Trophoblast cell (in vitro differentiated cells and primary cell): ENCODE measurements around the gene SMOC2.

ENCODE experiments used
- DNase-seq, 2 donors: peaks; one replicate each; pipeline ENCODE4 v3.0.0-alpha.2; 2016
- H2AFZ ChIP-seq: 2 replicates; pipeline ENCODE4 v1.6.1; 2013; ENCODE audit warnings: low read length, moderate library complexity, mild to moderate bottlenecking; ENCODE audit not compliant: insufficient read depth, poor library complexity
- H2AK5ac ChIP-seq: 2 replicates; pipeline ENCODE4 v1.6.1; 2013; ENCODE audit warnings: mild to moderate bottlenecking, low read length
- H2BK120ac ChIP-seq: 2 replicates; pipeline ENCODE4 v1.6.1; 2013; ENCODE audit warnings: low read length, mild to moderate bottlenecking, moderate library complexity; ENCODE audit not compliant: insufficient read depth, poor library complexity
- H2BK12ac ChIP-seq: 2 replicates; pipeline ENCODE4 v1.6.1; 2013; ENCODE audit warnings: mild to moderate bottlenecking, low read length, moderate library complexity
- H2BK5ac ChIP-seq: 2 replicates; pipeline ENCODE4 v1.6.1; 2013; ENCODE audit warnings: low read length, low read depth, moderate library complexity, mild to moderate bottlenecking; ENCODE audit not compliant: poor library complexity
- H3K14ac ChIP-seq: 2 replicates; pipeline ENCODE4 v1.6.1; 2013; ENCODE audit warnings: mild to moderate bottlenecking, low read length
- H3K18ac ChIP-seq: 2 replicates; pipeline ENCODE4 v1.6.1; 2013; ENCODE audit warnings: mild to moderate bottlenecking, low read length
- H3K23ac ChIP-seq: 2 replicates; pipeline ENCODE4 v1.6.1; 2013; ENCODE audit warnings: low read length
- H3K27ac ChIP-seq: 2 replicates; pipeline ENCODE4 v1.5.1; 2013; ENCODE audit warnings: low read depth, mild to moderate bottlenecking, inconsistent platforms, low read length, moderate library complexity
- H3K27me3 ChIP-seq: 2 replicates; pipeline ENCODE4 v1.6.1; 2013; ENCODE audit warnings: inconsistent platforms, mild to moderate bottlenecking, low read length, moderate library complexity; ENCODE audit not compliant: insufficient read depth
- H3K36me3 ChIP-seq, 2 experiments: 1 replicate in 1 of 2; 2 replicates in 1 of 2; pipeline ENCODE4 v1.6.1; 2013; ENCODE audit warnings: low read length in 2 of 2, mild to moderate bottlenecking in 2 of 2, moderate library complexity in 1 of 2; ENCODE audit not compliant: insufficient read depth in 2 of 2, control insufficient read depth in 1 of 2
- H3K4ac ChIP-seq: 2 replicates; pipeline ENCODE4 v1.6.1; 2013; ENCODE audit warnings: low read depth, mild to moderate bottlenecking, low read length, moderate library complexity
- H3K4me1 ChIP-seq, 2 experiments: 1 replicate in 1 of 2; 2 replicates in 1 of 2; pipeline ENCODE4 v1.6.1; 2013; ENCODE audit warnings: low read length in 2 of 2, mild to moderate bottlenecking in 2 of 2, moderate library complexity in 1 of 2; ENCODE audit not compliant: insufficient read depth in 2 of 2, control insufficient read depth in 1 of 2
- H3K4me2 ChIP-seq: 2 replicates; pipeline ENCODE4 v1.6.1; 2013; ENCODE audit warnings: inconsistent platforms, mild to moderate bottlenecking, low read length, moderate library complexity
- H3K4me3 ChIP-seq: 2 replicates; pipeline ENCODE4 v1.5.1; 2013; ENCODE audit warnings: mild to moderate bottlenecking, low read depth, low read length, inconsistent platforms
- H3K79me1 ChIP-seq: one replicate; pipeline ENCODE4 v1.6.1; 2013; ENCODE audit warnings: low read length
- H3K79me2 ChIP-seq: 2 replicates; pipeline ENCODE4 v1.6.1; 2013; ENCODE audit warnings: low read length, mild to moderate bottlenecking; ENCODE audit not compliant: control insufficient read depth, insufficient read depth, poor library complexity
- H3K9ac ChIP-seq: 2 replicates; pipeline ENCODE4 v1.6.1; 2013; ENCODE audit warnings: mild to moderate bottlenecking, low read length
- H3K9me3 ChIP-seq: 2 replicates; pipeline ENCODE4 v1.6.1; 2013; ENCODE audit warnings: low read depth, mild to moderate bottlenecking, control low read depth, inconsistent platforms, low read length; ENCODE audit not compliant: insufficient read depth
- H4K12ac ChIP-seq: 2 replicates; pipeline ENCODE4 v1.6.1; 2013; ENCODE audit warnings: low read depth, mild to moderate bottlenecking, low read length, moderate library complexity
- H4K8ac ChIP-seq: 2 replicates; pipeline ENCODE4 v1.6.1; 2013; ENCODE audit warnings: low read depth, mild to moderate bottlenecking, low read length, moderate library complexity
- H4K91ac ChIP-seq: one replicate; pipeline ENCODE4 v1.6.1; 2013; ENCODE audit warnings: low read depth, mild to moderate bottlenecking, low read length, moderate library complexity
- WGBS: extraction: QIAGEN DNeasy Blood & Tissue Kit; methylation state at CpG from one replicate; pipeline ENCODE4 v1.1.7; 2013; ENCODE audit warnings: missing lambda C conversion rate; ENCODE audit not compliant: insufficient read length, insufficient coverage; ENCODE audit errors: extremely low coverage; 5-methylcytosine and 5-hydroxymethylcytosine counted together

The SMOC2 gene

GRCh38 chr6:168708526-168708925 is 267.5 kb downstream of the SMOC2 start:
- no peaks in the 10 kb centered on the region for H3K79me2 ChIP-seq
- H3K9ac ChIP-seq: no peak overlapping the region
- H3K4me1 ChIP-seq: no peaks in the 10 kb centered on the region
- no peak overlapping the region for H3K23ac ChIP-seq
- no peaks in the 10 kb centered on the region for H3K9me3 ChIP-seq
- no peak overlapping the region for H3K4ac ChIP-seq
- no peak overlapping the region for H4K8ac ChIP-seq
- no peak overlapping the region for H2BK120ac ChIP-seq
- no peak overlapping the region for H3K4me2 ChIP-seq
- H3K36me3 ChIP-seq: no peaks in the 10 kb centered on the region
- no peak overlapping the region for H3K14ac ChIP-seq
- H3K27ac ChIP-seq: no peak overlapping the region
- no peak overlapping the region for H3K18ac ChIP-seq
- no peak overlapping the region for H2BK5ac ChIP-seq
- no peaks in the 10 kb centered on the region for H3K79me1 ChIP-seq
- H2BK12ac ChIP-seq: no peak overlapping the region
- H4K91ac ChIP-seq: no peak overlapping the region
- no peak overlapping the region for H4K12ac ChIP-seq
- no CpG with 5 or more reads among the region's 5 CpGs for WGBS
- no peak overlapping the region for H2AFZ ChIP-seq
- H3K27me3 ChIP-seq: no peaks in the 10 kb centered on the region
- no peak overlapping the region for H2AK5ac ChIP-seq
- H3K4me3 ChIP-seq: no peak overlapping the region
- DNase-seq: no peak

GRCh38 chr6:168708984-168709383 is 268.0 kb downstream of the SMOC2 start:
- Histone ChIP-seq H2BK120ac (no peak overlapping the region), H3K79me1 (no peaks in the 10 kb centered on the region), H4K91ac (no peak overlapping the region), H3K18ac (no peak overlapping the region), H3K9ac (no peak overlapping the region), H2BK12ac (no peak overlapping the region), H2BK5ac (no peak overlapping the region), H3K4ac (no peak overlapping the region), H3K4me2 (no peak overlapping the region), H3K4me3 (no peak overlapping the region), H3K36me3 (no peaks in the 10 kb centered on the region), H3K27me3 (no peaks in the 10 kb centered on the region), H4K8ac (no peak overlapping the region), H4K12ac (no peak overlapping the region), H3K23ac (no peak overlapping the region), H2AFZ (no peak overlapping the region), H3K27ac (no peak overlapping the region), H3K14ac (no peak overlapping the region), H3K79me2 (no peaks in the 10 kb centered on the region), H2AK5ac (no peak overlapping the region), H3K4me1 (no peaks in the 10 kb centered on the region), H3K9me3 (no peaks in the 10 kb centered on the region)
- DNase-seq: no peak
- WGBS: no CpG with 5 or more reads among the region's 2 CpGs

- no CpG with 5 or more reads among the region's 9 CpGs for WGBS
- Histone ChIP-seq H3K23ac (no peak overlapping the region), H3K4me2 (no peak overlapping the region)
These were observed 268.4 kb downstream of the SMOC2 start for GRCh38 chr6:168709390-168709789.

GRCh38 chr6:168709991-168710390 is 269.0 kb downstream of the SMOC2 start:
- no peak for DNase-seq
- H3K14ac ChIP-seq: no peak overlapping the region
- no peaks in the 10 kb centered on the region for H3K9me3 ChIP-seq
- no peak overlapping the region for H3K27ac ChIP-seq
- H3K4me2 ChIP-seq: no peak overlapping the region
- H2BK5ac ChIP-seq: no peak overlapping the region
- H3K79me2 ChIP-seq: no peaks in the 10 kb centered on the region
- no peak overlapping the region for H3K18ac ChIP-seq
- H4K8ac ChIP-seq: no peak overlapping the region
- no peaks in the 10 kb centered on the region for H3K4me1 ChIP-seq
- no peak overlapping the region for H3K4ac ChIP-seq
- H2BK12ac ChIP-seq: no peak overlapping the region
- no peak overlapping the region for H3K9ac ChIP-seq
- H2BK120ac ChIP-seq: no peak overlapping the region
- H2AFZ ChIP-seq: no peak overlapping the region
- no peaks in the 10 kb centered on the region for H3K27me3 ChIP-seq
- H4K12ac ChIP-seq: no peak overlapping the region
- no peaks in the 10 kb centered on the region for H3K36me3 ChIP-seq
- no peaks in the 10 kb centered on the region for H3K79me1 ChIP-seq
- H3K23ac ChIP-seq: no peak overlapping the region
- H3K4me3 ChIP-seq: no peak overlapping the region
- H2AK5ac ChIP-seq: no peak overlapping the region
- no CpG with 5 or more reads among the region's 9 CpGs for WGBS
- no peak overlapping the region for H4K91ac ChIP-seq

More at GRCh38 chr6:168709390-168709789, 268.4 kb downstream of the SMOC2 start:
- Histone ChIP-seq H2AK5ac (no peak overlapping the region), H3K9me3 (no peaks in the 10 kb centered on the region), H3K9ac (no peak overlapping the region), H4K91ac (no peak overlapping the region), H2BK120ac (no peak overlapping the region), H3K27ac (no peak overlapping the region), H3K4me1 (no peaks in the 10 kb centered on the region), H3K36me3 (no peaks in the 10 kb centered on the region), H3K18ac (no peak overlapping the region), H4K12ac (no peak overlapping the region), H2BK5ac (no peak overlapping the region), H3K79me2 (no peaks in the 10 kb centered on the region), H2AFZ (no peak overlapping the region), H2BK12ac (no peak overlapping the region), H3K4ac (no peak overlapping the region), H3K4me3 (no peak overlapping the region), H3K27me3 (no peaks in the 10 kb centered on the region), H3K14ac (no peak overlapping the region), H3K79me1 (no peaks in the 10 kb centered on the region), H4K8ac (no peak overlapping the region)
- DNase-seq: no peak
